Hematopoietic multipotent progenitor cell treated with erythropoietin and hydrocortisone succinate and interleukin-3 and kit ligand, for 6 days (in vitro differentiated cells): ENCODE measurements around the gene KREMEN1.
A peak's percentile ranks its signal among the peaks of the same experiment; 100 is the strongest.
"Not testable (repeated sequence)": the region's sequence is repeated elsewhere in the genome, so short reads cannot be mapped to it uniquely, and the experiment has no call there.

ENCODE experiments used
- DNase-seq: peaks from one replicate; pipeline ENCODE4 v3.0.0-alpha.2; 2015

KREMEN1 gene

GRCh38 chr22:29109822-29110221 lies 37.0 kb downstream of the KREMEN1 start:
- DNase-seq, result no peak

- DNase-seq, result no peak
Observed at GRCh38 chr22:29110946-29111345, 38.1 kb downstream of the KREMEN1 start.

- no peak for DNase-seq
Observed at GRCh38 chr22:29112121-29112520, 39.3 kb downstream of the KREMEN1 start.

- DNase-seq, result no peak
Observed at GRCh38 chr22:29112681-29113080, 39.8 kb downstream of the KREMEN1 start.

- no peak for DNase-seq
Observed at GRCh38 chr22:29113319-29113718, 40.5 kb downstream of the KREMEN1 start.

DNA sequence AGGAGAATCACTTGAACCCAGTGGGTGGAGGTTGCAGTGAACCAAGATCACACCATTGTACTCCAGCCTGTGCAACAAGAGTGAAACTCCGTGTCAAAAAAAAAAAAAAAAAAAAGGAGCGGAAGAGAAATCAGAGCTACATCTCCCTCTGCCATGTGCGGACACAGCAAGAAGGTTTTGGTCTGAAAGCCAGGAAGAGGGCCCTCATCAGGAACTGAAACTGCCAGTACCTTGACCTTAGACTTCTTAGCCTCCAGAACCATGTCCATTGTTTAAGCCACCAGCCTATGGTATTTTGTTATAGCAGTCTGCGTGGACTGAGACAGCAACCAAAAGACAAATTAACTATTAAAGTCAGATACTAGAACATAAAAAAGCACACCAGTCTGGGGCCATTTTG lies 41.6 kb downstream of the KREMEN1 start:
- DNase-seq, result no peak

- DNase-seq, result peak; percentile 33
Observed at GRCh38 chr22:29115682-29116288, 43.0 kb downstream of the KREMEN1 start.

DNA sequence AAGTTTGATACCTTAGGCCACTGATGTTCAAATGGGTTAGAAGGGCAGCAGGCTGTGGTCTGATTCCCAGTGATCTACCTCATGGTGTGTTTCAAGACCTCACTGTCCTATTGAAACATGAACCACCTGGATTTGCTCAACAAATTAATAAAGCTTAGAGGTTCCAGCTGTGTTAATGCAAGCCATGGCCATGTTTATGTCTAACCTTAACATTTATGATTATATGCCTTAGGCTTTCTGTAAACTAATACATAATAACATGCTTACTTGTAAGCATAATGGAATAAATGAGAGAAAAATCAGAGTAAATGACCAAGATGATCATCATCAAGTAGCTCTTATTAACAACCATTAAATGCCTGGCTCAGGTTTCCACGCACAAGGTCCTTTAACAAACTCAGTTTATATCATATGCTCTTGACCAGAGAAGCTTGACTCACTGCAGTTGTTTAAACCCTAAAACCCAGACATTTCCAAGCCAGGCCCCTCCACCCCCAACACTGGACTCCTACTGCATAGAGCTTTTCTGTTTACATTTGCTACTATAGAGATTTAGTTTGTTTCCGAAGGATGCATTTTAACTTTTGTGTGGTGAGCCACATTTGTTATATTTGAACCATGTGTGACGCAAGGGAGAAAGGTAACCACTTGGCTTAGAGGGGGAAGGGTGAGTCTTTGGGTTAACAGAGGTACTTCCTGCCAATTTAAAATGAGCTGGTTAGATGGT lies 43.7 kb downstream of the KREMEN1 start:
- DNase-seq, result no peak

- peak; percentile 12 for DNase-seq
Observed at GRCh38 chr22:29117799-29118477, 45.1 kb downstream of the KREMEN1 start.

- DNase-seq, result not testable (repeated sequence)
Observed at GRCh38 chr22:29120098-29120912, 47.5 kb downstream of the KREMEN1 start.

GRCh38 chr22:29121124-29121523 lies 48.3 kb downstream of the KREMEN1 start:
- no peak for DNase-seq

- DNase-seq, result peak; percentile 67
Observed at GRCh38 chr22:29122041-29122440, 49.2 kb downstream of the KREMEN1 start.

DNA sequence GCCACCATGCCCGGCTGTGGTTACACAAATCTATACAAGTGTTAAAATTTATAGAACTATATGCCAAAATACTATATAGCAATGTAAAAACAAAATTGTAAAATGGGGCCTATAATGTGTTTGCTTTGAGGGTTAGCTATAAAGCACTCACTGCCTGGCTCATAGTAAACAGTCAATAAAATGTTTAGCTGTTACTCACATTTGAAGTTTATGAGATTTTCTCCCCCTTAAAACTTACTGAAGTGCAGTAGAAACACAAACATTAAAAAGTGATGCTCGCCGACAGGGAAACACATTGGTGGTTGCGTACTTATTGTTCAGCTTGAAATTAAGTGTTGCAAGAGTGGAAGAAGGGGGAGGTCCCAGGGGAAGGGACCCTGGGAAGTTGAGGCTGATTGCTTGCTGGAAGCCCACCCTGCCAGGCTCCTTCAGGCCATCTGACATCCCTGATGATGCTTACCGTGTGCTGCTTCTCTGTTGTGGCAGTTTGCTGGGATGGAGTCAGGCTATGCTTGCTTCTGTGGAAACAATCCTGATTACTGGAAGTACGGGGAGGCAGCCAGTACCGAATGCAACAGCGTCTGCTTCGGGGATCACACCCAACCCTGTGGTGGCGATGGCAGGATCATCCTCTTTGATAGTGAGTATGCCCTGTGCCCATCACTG lies 52.1 kb downstream of the KREMEN1 start:
- DNase-seq, result no peak

DNA sequence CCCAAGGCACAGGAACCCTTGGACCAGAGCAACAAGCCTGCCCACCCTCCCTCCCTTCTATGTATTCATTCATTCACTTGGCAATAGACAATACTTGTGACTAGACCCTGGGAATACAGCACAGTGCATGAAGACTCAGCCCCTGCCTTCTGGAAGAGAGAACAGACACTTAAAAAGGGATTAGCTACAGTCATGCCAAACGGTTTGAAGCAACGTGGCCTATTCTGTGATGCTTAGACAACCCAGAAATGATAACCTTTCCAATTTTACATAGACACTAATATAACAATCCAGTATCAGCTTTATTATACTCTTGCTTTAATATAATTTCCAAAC lies 52.6 kb downstream of the KREMEN1 start:
- DNase-seq, result no peak

GRCh38 chr22:29125844-29126243 lies 53.0 kb downstream of the KREMEN1 start:
- peak; percentile 74 for DNase-seq

GRCh38 chr22:29126670-29127395 lies 54.0 kb downstream of the KREMEN1 start:
- peak; percentile 70 for DNase-seq

GRCh38 chr22:29128891-29129807 lies 56.3 kb downstream of the KREMEN1 start:
- DNase-seq, result peak; percentile 72

GRCh38 chr22:29129808-29130140 lies 56.9 kb downstream of the KREMEN1 start:
- DNase-seq, result no peak

- no peak for DNase-seq
Observed at GRCh38 chr22:29130476-29130875, 57.6 kb downstream of the KREMEN1 start.

GRCh38 chr22:29133603-29134133 lies 60.8 kb downstream of the KREMEN1 start:
- DNase-seq, result no peak

DNA sequence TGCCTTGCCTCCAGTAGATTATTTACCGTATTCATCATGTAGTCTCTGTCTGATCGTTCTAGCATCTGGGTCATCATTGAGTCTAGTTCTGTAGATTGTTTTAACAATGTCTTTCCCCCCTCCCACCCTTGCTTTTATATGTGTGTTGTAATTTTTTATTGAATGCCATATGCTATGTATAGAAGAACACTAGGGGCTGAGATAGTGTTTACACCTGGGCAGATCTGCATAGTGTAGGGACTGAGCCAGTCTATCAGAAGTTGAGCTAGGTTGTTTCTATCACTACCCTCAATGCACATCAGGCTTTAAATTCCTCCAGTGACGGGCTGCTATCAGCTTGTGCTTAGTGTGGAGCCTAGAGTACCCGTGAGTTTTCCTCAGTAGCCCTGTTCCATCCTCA lies 61.6 kb downstream of the KREMEN1 start:
- DNase-seq, result no peak
